Measurements from ENCODE around the gene OSBPL8.

Gene OSBPL8

DNA sequence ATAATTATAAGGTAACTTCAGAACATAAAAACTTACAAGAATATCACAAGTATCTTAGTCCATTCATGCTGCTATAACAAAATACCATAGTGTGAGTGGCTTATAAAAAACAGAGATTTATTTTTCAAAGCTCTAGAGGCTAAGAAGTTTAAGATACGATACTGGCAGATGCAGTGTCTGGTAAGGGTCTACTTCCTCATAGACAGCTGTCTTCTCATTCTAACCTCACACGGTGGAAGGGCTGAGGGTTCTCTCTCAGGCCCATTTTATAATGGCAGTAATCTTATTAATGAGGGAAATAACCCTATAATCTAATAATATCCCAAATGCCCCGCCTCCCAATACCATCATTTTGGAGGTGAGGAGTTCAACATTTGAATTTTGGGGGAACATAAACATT is 23.7 kb upstream of the OSBPL8 start:
- H3K4ac ChIP-seq (ENCODE audit: low read length): no peak overlapping the region
- H3K9ac ChIP-seq (ENCODE audit: low read depth, low read length, poor library complexity): no peak overlapping the region
- no peak overlapping the region for H2BK12ac ChIP-seq (ENCODE audit: low read length)
- no peaks in the 10 kb centered on the region for H3K4me1 ChIP-seq (ENCODE audit: control insufficient read depth in 2 of 2, insufficient read depth in 1 of 2, low read depth in 1 of 2, low read length in 2 of 2)
- no CpG with 5 or more reads among the region's 3 CpGs for WGBS, 2 donors (ENCODE audit: extremely low coverage in 2 of 2, insufficient read length in 2 of 2, insufficient replicate concordance in 1 of 2)
- H2AFZ ChIP-seq (ENCODE audit: low read length): no peak overlapping the region
- no peak overlapping the region for H3K27ac ChIP-seq (replicated peaks; ENCODE audit: low read length)
- H3K36me3 ChIP-seq (replicated peaks in 1 of 2; ENCODE audit: control insufficient read depth in 2 of 2, insufficient read depth in 2 of 2, low read length in 2 of 2): no peaks in the 10 kb centered on the region
- no peak overlapping the region for H4K91ac ChIP-seq (ENCODE audit: low read depth, low read length, poor library complexity)
- DNase-seq (ENCODE audit: low spot score): no peak
- no peak overlapping the region for H3K4me2 ChIP-seq (ENCODE audit: insufficient read depth, low read length, poor library complexity, severe bottlenecking)
- H3K23ac ChIP-seq (ENCODE audit: low read depth, low read length, poor library complexity): no peak overlapping the region
- no peaks in the 10 kb centered on the region for H3K27me3 ChIP-seq (ENCODE audit: control insufficient read depth in 3 of 3, insufficient read depth in 3 of 3, low read depth in 1 of 3, low read length in 3 of 3)
- no peak overlapping the region for H2BK15ac ChIP-seq (ENCODE audit: low read length)
- no peak overlapping the region for H2BK5ac ChIP-seq (ENCODE audit: low read length)
- H3K18ac ChIP-seq (ENCODE audit: low read length): no peak overlapping the region
- H3K79me1 ChIP-seq (ENCODE audit: low read depth, low read length): no peaks in the 10 kb centered on the region
- H3K4me3 ChIP-seq (ENCODE audit: low read length in 2 of 2): no peak overlapping the region
- H2BK120ac ChIP-seq (ENCODE audit: low read depth, low read length): no peak overlapping the region
- no peak overlapping the region for H2AK5ac ChIP-seq (ENCODE audit: low read depth, low read length)
- no peak overlapping the region for H4K8ac ChIP-seq (ENCODE audit: low read depth, low read length)
- no peaks in the 10 kb centered on the region for H3K9me3 ChIP-seq (replicated peaks in 1 of 2; ENCODE audit: control insufficient read depth in 2 of 2, insufficient read depth in 1 of 2, low read depth in 1 of 2, low read length in 2 of 2)
- no peak overlapping the region for H3K14ac ChIP-seq (ENCODE audit: low read length)

DNA sequence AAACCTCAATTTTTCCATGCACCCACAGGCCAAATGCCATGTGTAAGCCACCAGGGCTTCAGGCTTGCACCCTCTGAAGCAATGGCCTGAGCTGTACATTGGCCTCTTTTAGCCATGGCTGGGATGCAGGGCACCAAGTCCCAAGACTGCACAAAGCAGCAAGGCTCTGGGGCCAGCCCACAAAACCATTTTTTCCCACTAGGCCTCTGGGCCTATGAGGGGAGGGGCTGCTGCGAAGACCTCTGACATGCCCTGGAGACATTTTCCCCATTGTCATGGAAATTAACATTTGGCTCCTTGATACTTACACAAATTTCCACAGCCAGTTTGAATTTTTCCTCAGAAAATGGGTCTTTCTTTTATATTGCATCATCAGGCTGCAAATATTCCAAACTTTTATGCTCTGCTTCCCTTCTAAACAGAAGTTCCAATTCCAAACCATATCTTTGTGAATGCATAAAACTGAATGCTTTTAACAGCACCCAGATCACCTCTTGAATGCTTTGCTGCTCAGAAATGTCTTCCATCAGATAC is 14.3 kb upstream of the OSBPL8 start:
- H2BK12ac ChIP-seq (ENCODE audit: low read length): no peak overlapping the region
- no peaks in the 10 kb centered on the region for H3K27me3 ChIP-seq (ENCODE audit: control insufficient read depth in 3 of 3, insufficient read depth in 3 of 3, low read depth in 1 of 3, low read length in 3 of 3)
- no peak overlapping the region for H3K4me3 ChIP-seq (ENCODE audit: low read length in 2 of 2)
- H3K36me3 ChIP-seq (replicated peaks in 1 of 2; ENCODE audit: control insufficient read depth in 2 of 2, insufficient read depth in 2 of 2, low read length in 2 of 2): no peaks in the 10 kb centered on the region
- WGBS, 2 donors (ENCODE audit: extremely low coverage in 2 of 2, insufficient read length in 2 of 2, insufficient replicate concordance in 1 of 2): no CpG with 5 or more reads among the region's 1 CpG
- H3K4ac ChIP-seq (ENCODE audit: low read length): no peak overlapping the region
- no peak overlapping the region for H2BK120ac ChIP-seq (ENCODE audit: low read depth, low read length)
- H3K27ac ChIP-seq (replicated peaks; ENCODE audit: low read length): no peak overlapping the region
- no peak overlapping the region for H2BK5ac ChIP-seq (ENCODE audit: low read length)
- H2BK15ac ChIP-seq (ENCODE audit: low read length): no peak overlapping the region
- no peak for DNase-seq (ENCODE audit: low spot score)
- no peaks in the 10 kb centered on the region for H3K4me1 ChIP-seq (ENCODE audit: control insufficient read depth in 2 of 2, insufficient read depth in 1 of 2, low read depth in 1 of 2, low read length in 2 of 2)
- no peak overlapping the region for H3K18ac ChIP-seq (ENCODE audit: low read length)
- H3K4me2 ChIP-seq (ENCODE audit: insufficient read depth, low read length, poor library complexity, severe bottlenecking): no peak overlapping the region
- H3K79me1 ChIP-seq (ENCODE audit: low read depth, low read length): no peaks in the 10 kb centered on the region
- H4K8ac ChIP-seq (ENCODE audit: low read depth, low read length): no peak overlapping the region
- H3K9me3 ChIP-seq (replicated peaks in 1 of 2; ENCODE audit: control insufficient read depth in 2 of 2, insufficient read depth in 1 of 2, low read depth in 1 of 2, low read length in 2 of 2): peaks cover 0 to 14% of the 10 kb centered on the region in 2 donors
- no peak overlapping the region for H4K91ac ChIP-seq (ENCODE audit: low read depth, low read length, poor library complexity)
- peak overlapping the region; percentile 21 for H3K9ac ChIP-seq (ENCODE audit: low read depth, low read length, poor library complexity)
- H2AFZ ChIP-seq (ENCODE audit: low read length): no peak overlapping the region
- H3K14ac ChIP-seq (ENCODE audit: low read length): no peak overlapping the region
- H3K23ac ChIP-seq (ENCODE audit: low read depth, low read length, poor library complexity): no peak overlapping the region
- H2AK5ac ChIP-seq (ENCODE audit: low read depth, low read length): no peak overlapping the region

GRCh38 chr12:76571256-76571655 is 11.7 kb upstream of the OSBPL8 start:
- H3K27me3 ChIP-seq (ENCODE audit: control insufficient read depth in 3 of 3, insufficient read depth in 3 of 3, low read depth in 1 of 3, low read length in 3 of 3): no peaks in the 10 kb centered on the region
- DNase-seq (ENCODE audit: low spot score): no peak
- H3K9me3 ChIP-seq (replicated peaks in 1 of 2; ENCODE audit: control insufficient read depth in 2 of 2, insufficient read depth in 1 of 2, low read depth in 1 of 2, low read length in 2 of 2): peaks cover 0 to 14% of the 10 kb centered on the region in 2 donors
- H2BK120ac ChIP-seq (ENCODE audit: low read depth, low read length): no peak overlapping the region
- H3K23ac ChIP-seq (ENCODE audit: low read depth, low read length, poor library complexity): no peak overlapping the region
- no peak overlapping the region for H4K8ac ChIP-seq (ENCODE audit: low read depth, low read length)
- H2BK12ac ChIP-seq (ENCODE audit: low read length): no peak overlapping the region
- no peaks in the 10 kb centered on the region for H3K79me1 ChIP-seq (ENCODE audit: low read depth, low read length)
- H3K4me3 ChIP-seq (ENCODE audit: low read length in 2 of 2): no peak overlapping the region
- no peak overlapping the region for H2BK5ac ChIP-seq (ENCODE audit: low read length)
- no peak overlapping the region for H2AFZ ChIP-seq (ENCODE audit: low read length)
- H2BK15ac ChIP-seq (ENCODE audit: low read length): no peak overlapping the region
- H2AK5ac ChIP-seq (ENCODE audit: low read depth, low read length): no peak overlapping the region
- H3K4me1 ChIP-seq (ENCODE audit: control insufficient read depth in 2 of 2, insufficient read depth in 1 of 2, low read depth in 1 of 2, low read length in 2 of 2): no peaks in the 10 kb centered on the region
- H3K27ac ChIP-seq (replicated peaks; ENCODE audit: low read length): no peak overlapping the region
- no peak overlapping the region for H3K4ac ChIP-seq (ENCODE audit: low read length)
- no peak overlapping the region for H4K91ac ChIP-seq (ENCODE audit: low read depth, low read length, poor library complexity)
- H3K14ac ChIP-seq (ENCODE audit: low read length): no peak overlapping the region
- H3K9ac ChIP-seq (ENCODE audit: low read depth, low read length, poor library complexity): no peak overlapping the region
- whole genome bisulfite sequencing, 2 donors (ENCODE audit: extremely low coverage in 2 of 2, insufficient read length in 2 of 2, insufficient replicate concordance in 1 of 2): no CpG with 5 or more reads among the region's 3 CpGs
- H3K36me3 ChIP-seq (replicated peaks in 1 of 2; ENCODE audit: control insufficient read depth in 2 of 2, insufficient read depth in 2 of 2, low read length in 2 of 2): no peaks in the 10 kb centered on the region
- H3K18ac ChIP-seq (ENCODE audit: low read length): no peak overlapping the region
- H3K4me2 ChIP-seq (ENCODE audit: insufficient read depth, low read length, poor library complexity, severe bottlenecking): no peak overlapping the region

- H3K9me3 ChIP-seq (replicated peaks in 1 of 2; ENCODE audit: control insufficient read depth in 2 of 2, insufficient read depth in 1 of 2, low read depth in 1 of 2, low read length in 2 of 2): peaks cover 0 to 12% of the 10 kb centered on the region in 2 donors
- H3K9ac ChIP-seq (ENCODE audit: low read depth, low read length, poor library complexity): no peak overlapping the region
- no peaks in the 10 kb centered on the region for H3K79me1 ChIP-seq (ENCODE audit: low read depth, low read length)
- H2BK15ac ChIP-seq (ENCODE audit: low read length): no peak overlapping the region
- H2AFZ ChIP-seq (ENCODE audit: low read length): no peak overlapping the region
- no peak overlapping the region for H2BK12ac ChIP-seq (ENCODE audit: low read length)
- H3K14ac ChIP-seq (ENCODE audit: low read length): no peak overlapping the region
- no peak overlapping the region for H2BK120ac ChIP-seq (ENCODE audit: low read depth, low read length)
- H3K36me3 ChIP-seq (replicated peaks in 1 of 2; ENCODE audit: control insufficient read depth in 2 of 2, insufficient read depth in 2 of 2, low read length in 2 of 2): no peaks in the 10 kb centered on the region
- WGBS, 2 donors (ENCODE audit: extremely low coverage in 2 of 2, insufficient read length in 2 of 2, insufficient replicate concordance in 1 of 2): no CpG with 5 or more reads among the region's 4 CpGs
- no peaks in the 10 kb centered on the region for H3K27me3 ChIP-seq (ENCODE audit: control insufficient read depth in 3 of 3, insufficient read depth in 3 of 3, low read depth in 1 of 3, low read length in 3 of 3)
- no peak overlapping the region for H3K4me3 ChIP-seq (ENCODE audit: low read length in 2 of 2)
- H4K8ac ChIP-seq (ENCODE audit: low read depth, low read length): no peak overlapping the region
- no peak for DNase-seq (ENCODE audit: low spot score)
- no peak overlapping the region for H3K23ac ChIP-seq (ENCODE audit: low read depth, low read length, poor library complexity)
- no peak overlapping the region for H3K18ac ChIP-seq (ENCODE audit: low read length)
- H3K4me1 ChIP-seq (ENCODE audit: control insufficient read depth in 2 of 2, insufficient read depth in 1 of 2, low read depth in 1 of 2, low read length in 2 of 2): no peaks in the 10 kb centered on the region
- no peak overlapping the region for H3K4me2 ChIP-seq (ENCODE audit: insufficient read depth, low read length, poor library complexity, severe bottlenecking)
- no peak overlapping the region for H3K27ac ChIP-seq (replicated peaks; ENCODE audit: low read length)
- H2BK5ac ChIP-seq (ENCODE audit: low read length): no peak overlapping the region
- no peak overlapping the region for H4K91ac ChIP-seq (ENCODE audit: low read depth, low read length, poor library complexity)
- no peak overlapping the region for H2AK5ac ChIP-seq (ENCODE audit: low read depth, low read length)
- H3K4ac ChIP-seq (ENCODE audit: low read length): no peak overlapping the region
Measured at GRCh38 chr12:76569685-76570604, 10.4 kb upstream of the OSBPL8 start.
